ENCODE measurements around the gene DDX27. TPM values are rescaled to one million over a fixed set of nuclear protein-coding genes. Genes with fewer than 3 reads are reported as not detected.

Gene DDX27
- total and polyA plus RNA-seq, 9 of the 15 experiments (the other 6 are each of a cell fraction or from before 2014, with no cell fraction given), result 17.9 to 79.3 (median 57.0) TPM

- TF ChIP-seq ZNF134 (CRISPR knock-in tag; conservative IDR thresholded peaks at IDR 0.05) (peak; percentile 39; the same call in 1 of the 2 replicates), POLR2G (IDR thresholded peaks at IDR 0.05; ENCODE audit: low read depth, low read length) (peak; percentile 88), VEZF1 (CRISPR knock-in tag; IDR thresholded peaks at IDR 0.05) (peak; percentile 98), NUFIP1 (IDR thresholded peaks at IDR 0.05; ENCODE audit: partially characterized antibody) (no peak), NR2C2 (CRISPR knock-in tag; IDR thresholded peaks at IDR 0.05) (no peak), NR2C2 (tag; IDR thresholded peaks at IDR 0.05) (peak; percentile 83), SUPT5H (IDR thresholded peaks at IDR 0.05) (peak; percentile 82), TFAP4 (CRISPR knock-in tag; IDR thresholded peaks at IDR 0.05; ENCODE audit: borderline replicate concordance) (peak; percentile 82), MCM5 (IDR thresholded peaks at IDR 0.05; ENCODE audit: low read depth) (no peak), ZSCAN29 (IDR thresholded peaks at IDR 0.05) (no peak), ETV5 (CRISPR knock-in tag; IDR thresholded peaks at IDR 0.05; ENCODE audit: low read depth) (no peak)
- TF ChIP-seq, protein P1, sequence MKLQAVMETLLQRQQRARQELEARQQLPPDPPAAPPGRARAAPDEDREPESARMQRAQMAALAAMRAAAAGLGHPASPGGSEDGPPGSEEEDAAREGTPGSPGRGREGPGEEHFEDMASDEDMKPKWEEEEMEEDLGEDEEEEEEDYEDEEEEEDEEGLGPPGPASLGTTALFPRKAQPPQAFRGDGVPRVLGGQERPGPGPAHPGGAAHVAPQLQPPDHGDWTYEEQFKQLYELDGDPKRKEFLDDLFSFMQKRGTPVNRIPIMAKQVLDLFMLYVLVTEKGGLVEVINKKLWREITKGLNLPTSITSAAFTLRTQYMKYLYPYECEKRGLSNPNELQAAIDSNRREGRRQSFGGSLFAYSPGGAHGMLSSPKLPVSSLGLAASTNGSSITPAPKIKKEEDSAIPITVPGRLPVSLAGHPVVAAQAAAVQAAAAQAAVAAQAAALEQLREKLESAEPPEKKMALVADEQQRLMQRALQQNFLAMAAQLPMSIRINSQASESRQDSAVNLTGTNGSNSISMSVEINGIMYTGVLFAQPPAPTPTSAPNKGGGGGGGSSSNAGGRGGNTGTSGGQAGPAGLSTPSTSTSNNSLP (IDR thresholded peaks at IDR 0.05; ENCODE audit: borderline replicate concordance, low read depth, low read length), result no peak
- TF ChIP-seq, protein P2, sequence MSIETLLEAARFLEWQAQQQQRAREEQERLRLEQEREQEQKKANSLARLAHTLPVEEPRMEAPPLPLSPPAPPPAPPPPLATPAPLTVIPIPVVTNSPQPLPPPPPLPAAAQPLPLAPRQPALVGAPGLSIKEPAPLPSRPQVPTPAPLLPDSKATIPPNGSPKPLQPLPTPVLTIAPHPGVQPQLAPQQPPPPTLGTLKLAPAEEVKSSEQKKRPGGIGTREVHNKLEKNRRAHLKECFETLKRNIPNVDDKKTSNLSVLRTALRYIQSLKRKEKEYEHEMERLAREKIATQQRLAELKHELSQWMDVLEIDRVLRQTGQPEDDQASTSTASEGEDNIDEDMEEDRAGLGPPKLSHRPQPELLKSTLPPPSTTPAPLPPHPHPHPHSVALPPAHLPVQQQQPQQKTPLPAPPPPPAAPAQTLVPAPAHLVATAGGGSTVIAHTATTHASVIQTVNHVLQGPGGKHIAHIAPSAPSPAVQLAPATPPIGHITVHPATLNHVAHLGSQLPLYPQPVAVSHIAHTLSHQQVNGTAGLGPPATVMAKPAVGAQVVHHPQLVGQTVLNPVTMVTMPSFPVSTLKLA (conservative IDR thresholded peaks at IDR 0.05), result peak in 1 of 2 experiments; percentile 43; a peak in 1 of 4 replicates
- TF ChIP-seq, protein P3, sequence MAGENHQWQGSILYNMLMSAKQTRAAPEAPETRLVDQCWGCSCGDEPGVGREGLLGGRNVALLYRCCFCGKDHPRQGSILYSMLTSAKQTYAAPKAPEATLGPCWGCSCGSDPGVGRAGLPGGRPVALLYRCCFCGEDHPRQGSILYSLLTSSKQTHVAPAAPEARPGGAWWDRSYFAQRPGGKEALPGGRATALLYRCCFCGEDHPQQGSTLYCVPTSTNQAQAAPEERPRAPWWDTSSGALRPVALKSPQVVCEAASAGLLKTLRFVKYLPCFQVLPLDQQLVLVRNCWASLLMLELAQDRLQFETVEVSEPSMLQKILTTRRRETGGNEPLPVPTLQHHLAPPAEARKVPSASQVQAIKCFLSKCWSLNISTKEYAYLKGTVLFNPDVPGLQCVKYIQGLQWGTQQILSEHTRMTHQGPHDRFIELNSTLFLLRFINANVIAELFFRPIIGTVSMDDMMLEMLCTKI (IDR thresholded peaks at IDR 0.05; ENCODE audit: partially characterized antibody), result no peak
- TF ChIP-seq, protein P4, sequence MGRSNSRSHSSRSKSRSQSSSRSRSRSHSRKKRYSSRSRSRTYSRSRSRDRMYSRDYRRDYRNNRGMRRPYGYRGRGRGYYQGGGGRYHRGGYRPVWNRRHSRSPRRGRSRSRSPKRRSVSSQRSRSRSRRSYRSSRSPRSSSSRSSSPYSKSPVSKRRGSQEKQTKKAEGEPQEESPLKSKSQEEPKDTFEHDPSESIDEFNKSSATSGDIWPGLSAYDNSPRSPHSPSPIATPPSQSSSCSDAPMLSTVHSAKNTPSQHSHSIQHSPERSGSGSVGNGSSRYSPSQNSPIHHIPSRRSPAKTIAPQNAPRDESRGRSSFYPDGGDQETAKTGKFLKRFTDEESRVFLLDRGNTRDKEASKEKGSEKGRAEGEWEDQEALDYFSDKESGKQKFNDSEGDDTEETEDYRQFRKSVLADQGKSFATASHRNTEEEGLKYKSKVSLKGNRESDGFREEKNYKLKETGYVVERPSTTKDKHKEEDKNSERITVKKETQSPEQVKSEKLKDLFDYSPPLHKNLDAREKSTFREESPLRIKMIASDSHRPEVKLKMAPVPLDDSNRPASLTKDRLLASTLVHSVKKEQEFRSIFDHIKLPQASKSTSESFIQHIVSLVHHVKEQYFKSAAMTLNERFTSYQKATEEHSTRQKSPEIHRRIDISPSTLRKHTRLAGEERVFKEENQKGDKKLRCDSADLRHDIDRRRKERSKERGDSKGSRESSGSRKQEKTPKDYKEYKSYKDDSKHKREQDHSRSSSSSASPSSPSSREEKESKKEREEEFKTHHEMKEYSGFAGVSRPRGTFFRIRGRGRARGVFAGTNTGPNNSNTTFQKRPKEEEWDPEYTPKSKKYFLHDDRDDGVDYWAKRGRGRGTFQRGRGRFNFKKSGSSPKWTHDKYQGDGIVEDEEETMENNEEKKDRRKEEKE (IDR thresholded peaks at IDR 0.05; ENCODE audit: borderline replicate concordance in 1 of 2, control insufficient read depth in 1 of 2, low read depth in 2 of 2, low read length in 1 of 2), result peak in 1 of 2 experiments; percentile 76; a peak in 1 of 4 replicates
Observed at GRCh38 chr20:49187851-49188641, 31.2 kb upstream of the DDX27 start, which contains the start of gene STAU1 (continued).
